Kidney (tissue), 14 donors: Measurements from ENCODE around the gene ALKBH3. TPM values are rescaled to one million over a fixed set of nuclear protein-coding genes. Genes with fewer than 3 reads are reported as not detected.

Source experiments
- DNase-seq, 5 donors: peaks; one replicate each; pipeline ENCODE4 v3.0.0-alpha.2; 2013 to 2020
- FAIRE-seq: peaks from 2 replicates; lab custom pipeline; 2012; peaks lifted over from hg19 to GRCh38; lab: Jason Lieb, UNC
- H3K27ac ChIP-seq, 2 donors: one replicate each; pipeline ENCODE4 v1.7.0; 2013; ENCODE audit warnings: low read depth in 2 of 2, low read length in 2 of 2, inconsistent platforms in 1 of 2
- H3K27me3 ChIP-seq: one replicate; pipeline ENCODE4 v1.7.1; 2013; ENCODE audit warnings: low read length, inconsistent platforms; ENCODE audit not compliant: control insufficient read depth, insufficient read depth
- H3K36me3 ChIP-seq, 3 donors: one replicate each; pipeline versions ENCODE4 v1.7.0 to v1.7.1; 2013; ENCODE audit warnings: low read length in 3 of 3, control low read depth in 1 of 3, inconsistent platforms in 1 of 3; ENCODE audit not compliant: insufficient read depth in 3 of 3, control insufficient read depth in 2 of 3
- H3K4me1 ChIP-seq, 3 donors: one replicate each; pipeline versions ENCODE4 v1.7.0 to v1.7.1; 2013; ENCODE audit warnings: low read length in 3 of 3, inconsistent platforms in 1 of 3, low read depth in 1 of 3; ENCODE audit not compliant: control insufficient read depth in 2 of 3, insufficient read depth in 2 of 3
- H3K4me3 ChIP-seq, 3 donors: one replicate each; pipeline versions ENCODE4 v1.7.0 to v1.8.1; 2013; ENCODE audit warnings: low read length in 3 of 3, control low read depth in 1 of 3, inconsistent platforms in 1 of 3
- H3K9ac ChIP-seq, 3 donors: one replicate each; pipeline versions ENCODE4 v1.7.0 to v1.7.1; 2013; ENCODE audit warnings: low read length in 3 of 3, control low read depth in 1 of 3, inconsistent platforms in 1 of 3
- H3K9me3 ChIP-seq, 3 donors: one replicate each; pipeline versions ENCODE4 v1.7.0 to v1.7.1; 2013; ENCODE audit warnings: low read length in 3 of 3, control low read depth in 1 of 3, inconsistent platforms in 1 of 3; ENCODE audit not compliant: control insufficient read depth in 2 of 3, insufficient read depth in 1 of 3
- intact Hi-C: fragments of 100-400 bp; cut with DNase I; formaldehyde crosslinking; loops from one replicate; pipeline ENCODE4 v1.11.1; 2022
- polyA plus RNA-seq: library from polyadenylated mRNA; stranded (reverse); fragments of 350-450 nt; fragmentation: Illumina TruSeq; extraction: RNeasy Lipid Tissue Mini Kit (QIAGEN cat#74804); gene quantifications from one replicate; pipeline ENCODE4 v1.2.3, GENCODE V29; 2014; ENCODE audit warnings: low read depth, low replicate concordance; ENCODE audit not compliant: insufficient read depth
- total RNA-seq: library from RNA; stranded (reverse); fragmentation: NEBNext Ultra II Directional; extraction: Animal tissue kit (Norgen Biotek cat#: 25700); gene quantifications from one replicate; pipeline ENCODE4 v1.2.1, GENCODE V29; 2021
- TF ChIP-seq, protein P1 (sequence below): IDR thresholded peaks from 3 replicates; pipeline ENCODE4 v1.5.1; 2012; ENCODE audit warnings: mild to moderate bottlenecking, moderate library complexity, borderline replicate concordance; ENCODE audit not compliant: insufficient read depth; ENCODE audit errors: extremely low read depth
- donor health status: control.
- donor health status: control.
- donor health status: control.
- donor health status: control.
- donor health status: control.
- donor health status: DM: yes; HTN: yes; CAD: no.
- donor health status: Normal renal cell carcinoma (clear cell type).

ALKBH3 gene
- total and polyA plus RNA-seq, 2 donors from 2014 or later = 23.8 to 49.0 TPM

DNA sequence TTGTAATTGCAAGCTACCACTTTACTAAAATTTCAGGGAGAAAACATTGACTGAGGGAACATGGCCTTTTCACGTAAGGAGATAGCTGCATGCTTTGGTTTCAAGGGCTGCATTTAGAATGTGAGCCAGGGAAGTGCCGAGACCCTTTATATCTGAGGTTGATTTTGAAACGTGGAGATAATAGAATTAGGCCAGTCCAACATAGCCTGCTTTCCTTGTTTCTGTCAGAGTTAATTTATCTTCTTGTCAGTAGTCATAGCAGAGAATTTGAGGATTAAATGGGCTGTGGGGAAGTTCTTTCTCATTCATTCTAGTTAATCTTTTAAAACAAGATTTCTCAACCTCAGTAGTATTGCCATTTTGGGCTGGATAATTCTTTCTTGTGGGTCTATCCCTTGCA is 12.2 kb downstream of the ALKBH3 start:
- intact Hi-C loops = loop anchor here (5.0 kb wide), 1 partner anchor 144 kb away; no protein-coding TSS in a partner anchor
- Histone ChIP-seq H3K4me1 (no peaks in the 10 kb centered on the region), H3K4me3 (no peak overlapping the region), H3K9ac (no peak overlapping the region), H3K27ac (no peak overlapping the region), H3K9me3 (no peaks in the 10 kb centered on the region), H3K36me3 (peaks cover 11 to 43% (median 24%) of the 10 kb centered on the region in 3 donors), H3K27me3 (no peaks in the 10 kb centered on the region)
- TF ChIP-seq, protein P1, sequence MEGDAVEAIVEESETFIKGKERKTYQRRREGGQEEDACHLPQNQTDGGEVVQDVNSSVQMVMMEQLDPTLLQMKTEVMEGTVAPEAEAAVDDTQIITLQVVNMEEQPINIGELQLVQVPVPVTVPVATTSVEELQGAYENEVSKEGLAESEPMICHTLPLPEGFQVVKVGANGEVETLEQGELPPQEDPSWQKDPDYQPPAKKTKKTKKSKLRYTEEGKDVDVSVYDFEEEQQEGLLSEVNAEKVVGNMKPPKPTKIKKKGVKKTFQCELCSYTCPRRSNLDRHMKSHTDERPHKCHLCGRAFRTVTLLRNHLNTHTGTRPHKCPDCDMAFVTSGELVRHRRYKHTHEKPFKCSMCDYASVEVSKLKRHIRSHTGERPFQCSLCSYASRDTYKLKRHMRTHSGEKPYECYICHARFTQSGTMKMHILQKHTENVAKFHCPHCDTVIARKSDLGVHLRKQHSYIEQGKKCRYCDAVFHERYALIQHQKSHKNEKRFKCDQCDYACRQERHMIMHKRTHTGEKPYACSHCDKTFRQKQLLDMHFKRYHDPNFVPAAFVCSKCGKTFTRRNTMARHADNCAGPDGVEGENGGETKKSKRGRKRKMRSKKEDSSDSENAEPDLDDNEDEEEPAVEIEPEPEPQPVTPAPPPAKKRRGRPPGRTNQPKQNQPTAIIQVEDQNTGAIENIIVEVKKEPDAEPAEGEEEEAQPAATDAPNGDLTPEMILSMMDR = no peak
- DNase-seq = no peak
- FAIRE-seq = no peak

DNA sequence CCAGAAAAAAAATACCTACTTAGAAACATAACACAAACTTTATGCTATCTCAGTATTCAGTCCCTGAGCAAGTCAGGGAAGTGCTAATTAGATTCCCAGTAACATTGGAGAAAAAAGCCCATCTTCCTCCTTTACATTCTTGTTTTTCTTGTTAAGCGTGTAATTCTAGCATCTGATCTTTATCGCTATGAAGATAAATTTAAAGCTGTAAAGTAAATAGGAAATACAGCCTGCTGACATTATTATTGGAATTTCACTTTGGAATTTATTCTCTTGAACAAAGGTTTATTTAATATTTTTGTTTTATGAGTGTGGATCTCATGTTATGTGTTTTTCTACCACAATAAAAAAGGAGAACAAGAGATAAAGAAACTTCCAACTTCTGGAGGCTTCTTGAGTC is 13.9 kb downstream of the ALKBH3 start:
- peaks cover 10 to 57% (median 34%) of the 10 kb centered on the region in 3 donors for H3K36me3 ChIP-seq
- H3K9me3 ChIP-seq = no peaks in the 10 kb centered on the region
- no peak overlapping the region for H3K9ac ChIP-seq
- no peak overlapping the region for H3K4me3 ChIP-seq
- peak in 1 of 5 donors; percentile 45 for DNase-seq
- TF ChIP-seq, protein P1 = no peak
- H3K27me3 ChIP-seq = no peaks in the 10 kb centered on the region
- H3K4me1 ChIP-seq = no peaks in the 10 kb centered on the region
- no peak overlapping the region for H3K27ac ChIP-seq
- intact Hi-C loops = loop anchor here (5.0 kb wide), 1 partner anchor 143 kb away; no protein-coding TSS in a partner anchor
- no peak for FAIRE-seq

DNA sequence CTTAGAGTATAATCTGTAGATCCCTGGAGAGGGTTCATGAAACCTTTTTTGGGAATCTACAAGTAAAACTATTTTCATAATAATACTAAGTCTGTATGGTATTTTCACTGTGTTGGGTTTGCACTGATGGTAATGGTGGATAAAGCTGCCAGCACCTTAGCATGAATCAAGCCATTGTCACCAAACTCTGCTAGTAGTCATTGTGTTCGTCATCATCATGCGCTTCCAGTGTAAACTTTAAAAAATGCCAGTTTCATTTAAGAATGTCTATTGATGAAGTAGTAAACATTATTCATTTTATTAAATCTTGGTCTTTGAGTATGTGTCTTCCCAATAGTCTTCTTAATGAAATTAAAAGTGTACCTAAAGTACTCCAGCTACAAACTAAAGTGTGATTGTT is 15.0 kb downstream of the ALKBH3 start:
- DNase-seq = no peak
- Histone ChIP-seq H3K4me3 (no peak overlapping the region), H3K9ac (no peak overlapping the region), H3K9me3 (no peaks in the 10 kb centered on the region), H3K36me3 (peaks cover 10 to 51% (median 35%) of the 10 kb centered on the region in 3 donors), H3K27ac (no peak overlapping the region), H3K27me3 (no peaks in the 10 kb centered on the region), H3K4me1 (no peaks in the 10 kb centered on the region)
- TF ChIP-seq, protein P1 = no peak
- intact Hi-C loops = no loop called here
- no peak for FAIRE-seq

DNA sequence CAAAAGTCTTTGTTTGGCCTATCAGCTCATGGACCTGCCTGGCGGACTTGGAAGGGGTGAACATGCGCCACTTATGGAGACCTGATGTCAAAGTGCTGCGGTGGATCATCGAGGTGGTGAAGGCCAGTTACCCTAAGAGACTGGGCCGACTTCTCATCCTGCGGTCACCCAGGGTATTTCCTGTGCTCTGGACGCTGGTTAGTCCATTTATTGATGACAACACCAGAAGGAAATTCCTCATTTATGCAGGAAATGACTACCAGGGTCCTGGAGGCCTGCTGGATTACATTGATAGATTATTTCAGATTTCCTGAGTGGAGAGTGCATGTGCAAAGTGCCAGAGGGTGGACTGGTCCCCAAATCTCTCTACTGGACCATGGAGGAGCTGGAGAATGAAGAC is 17.9 kb downstream of the ALKBH3 start:
- H3K36me3 ChIP-seq = peaks cover 3 to 54% (median 25%) of the 10 kb centered on the region in 3 donors

More for the DNA sequence above, 17.9 kb downstream of the ALKBH3 start:
- TF ChIP-seq, protein P1 = no peak
- H3K9me3 ChIP-seq = no peaks in the 10 kb centered on the region
- no peak for DNase-seq
- intact Hi-C loops = no loop called here
- H3K4me3 ChIP-seq = no peak overlapping the region
- H3K4me1 ChIP-seq = no peaks in the 10 kb centered on the region
- H3K27ac ChIP-seq = no peak overlapping the region
- FAIRE-seq = no peak
- no peaks in the 10 kb centered on the region for H3K27me3 ChIP-seq
- H3K9ac ChIP-seq = no peak overlapping the region
